Activated T-helper 1 cell treated with anti-CD3 and anti-CD28 coated beads, Interleukin-12 subunit alpha, Interleukin-12 subunit beta, Interleukin-2, Interleukin-4 antibody, amounts not matched to agents 30 ng/mL and 10 ng/mL and 1 ng/mL, durations not matched to agents 14 hours and 24 hours and 36 hours (primary cell): ENCODE data around the gene NEK3. TPM values are rescaled to one million over a fixed set of nuclear protein-coding genes. Genes with fewer than 3 reads are reported as not detected.
"Not testable (repeated sequence)": the region's sequence is repeated elsewhere in the genome, so short reads cannot be mapped to it uniquely, and the experiment has no call there.

Source experiments
- DNase-seq: peaks from one replicate; pipeline ENCODE4 v3.0.0; 2021; ENCODE audit warnings: low spot score
- H3K27ac Mint-ChIP-seq: one replicate; pipeline ENCODE4 v1.8.0; 2021; ENCODE audit warnings: mild to moderate bottlenecking, mixed read lengths
- H3K27me3 Mint-ChIP-seq: one replicate; pipeline ENCODE4 v1.8.0; 2022; ENCODE audit warnings: mild to moderate bottlenecking, moderate library complexity, mixed read lengths; ENCODE audit not compliant: insufficient read depth
- H3K36me3 Mint-ChIP-seq: one replicate; pipeline ENCODE4 v1.8.0; 2021; ENCODE audit warnings: low read depth, mixed read lengths
- H3K4me1 Mint-ChIP-seq: one replicate; pipeline ENCODE4 v1.8.0; 2021; ENCODE audit warnings: low read depth, mixed read lengths
- H3K4me3 Mint-ChIP-seq: one replicate; pipeline ENCODE4 v1.8.0; 2021; ENCODE audit warnings: mild to moderate bottlenecking, moderate library complexity, mixed read lengths
- H3K9me3 Mint-ChIP-seq: one replicate; pipeline ENCODE4 v1.8.0; 2021; ENCODE audit warnings: mixed read lengths
- intact Hi-C: fragments of 100-400 bp; cut with micrococcal nuclease; formaldehyde crosslinking; loops from one replicate; pipeline ENCODE4 v1.15.1; 2024
- total RNA-seq: library from RNA; stranded (reverse); gene quantifications from 2 replicates; pipeline ENCODE4 v1.2.3, GENCODE V29; 2022

NEK3 gene
- total RNA-seq, 1 donor from 2014 or later: 12.0 TPM

- H3K9me3 Mint-ChIP-seq, intact Hi-C loops, H3K27me3 Mint-ChIP-seq, DNase-seq: not testable (repeated sequence)
- H3K27ac Mint-ChIP-seq: peak overlapping the region; percentile 63
- peaks cover 22% of the 10 kb centered on the region for H3K36me3 Mint-ChIP-seq
- H3K4me3 Mint-ChIP-seq: peak overlapping the region; percentile 1
- peaks cover 22% of the 10 kb centered on the region for H3K4me1 Mint-ChIP-seq
These were observed 28.2 kb upstream of the NEK3 start for GRCh38 chr13:52187424-52188187.

GRCh38 chr13:52187029-52187423 is 27.6 kb upstream of the NEK3 start:
- DNase-seq: no peak
- Mint-ChIP-seq H3K27ac (no peak overlapping the region), H3K4me3 (no peak overlapping the region), H3K36me3 (peaks cover 22% of the 10 kb centered on the region), H3K4me1 (peaks cover 21% of the 10 kb centered on the region), H3K27me3 (no peaks in the 10 kb centered on the region), H3K9me3 (no peaks in the 10 kb centered on the region)
- intact Hi-C loops: no loop called here

GRCh38 chr13:52181316-52181954 is 22.0 kb upstream of the NEK3 start:
- H3K4me3 Mint-ChIP-seq, H3K9me3 Mint-ChIP-seq, H3K27ac Mint-ChIP-seq, H3K4me1 Mint-ChIP-seq, DNase-seq, intact Hi-C loops, H3K27me3 Mint-ChIP-seq: not testable (repeated sequence)
- H3K36me3 Mint-ChIP-seq: peaks cover 26% of the 10 kb centered on the region

- Mint-ChIP-seq H3K9me3 (no peaks in the 10 kb centered on the region), H3K4me3 (no peak overlapping the region), H3K4me1 (no peaks in the 10 kb centered on the region), H3K27me3 (no peaks in the 10 kb centered on the region), H3K27ac (no peak overlapping the region), H3K36me3 (peaks cover 26% of the 10 kb centered on the region)
- DNase-seq: no peak
- intact Hi-C loops: no loop called here
These were observed 20.5 kb upstream of the NEK3 start for GRCh38 chr13:52179925-52180324.

- H3K27ac Mint-ChIP-seq: no peak overlapping the region
- H3K36me3 Mint-ChIP-seq: peaks cover 19% of the 10 kb centered on the region
- no peaks in the 10 kb centered on the region for H3K27me3 Mint-ChIP-seq
- peaks cover 9% of the 10 kb centered on the region for H3K4me1 Mint-ChIP-seq
- DNase-seq: no peak
- no peak overlapping the region for H3K4me3 Mint-ChIP-seq
- intact Hi-C loops: no loop called here
- no peaks in the 10 kb centered on the region for H3K9me3 Mint-ChIP-seq
These were observed 17.9 kb upstream of the NEK3 start for GRCh38 chr13:52177276-52177675.

- H3K4me3 Mint-ChIP-seq, H3K27ac Mint-ChIP-seq: not testable (repeated sequence)
These were observed 14.6 kb upstream of the NEK3 start for GRCh38 chr13:52173970-52174369.

GRCh38 chr13:52173373-52173772 is 14.0 kb upstream of the NEK3 start:
- H3K36me3 Mint-ChIP-seq: peaks cover 16% of the 10 kb centered on the region
- H3K9me3 Mint-ChIP-seq: no peaks in the 10 kb centered on the region
- H3K27me3 Mint-ChIP-seq: no peaks in the 10 kb centered on the region
- no peak overlapping the region for H3K27ac Mint-ChIP-seq
- H3K4me3 Mint-ChIP-seq: no peak overlapping the region
- intact Hi-C loops: no loop called here
- H3K4me1 Mint-ChIP-seq: peaks cover 9% of the 10 kb centered on the region
- no peak for DNase-seq

More at GRCh38 chr13:52173970-52174369, 14.6 kb upstream of the NEK3 start:
- not testable (repeated sequence) for H3K4me1 Mint-ChIP-seq, DNase-seq, H3K27me3 Mint-ChIP-seq, H3K9me3 Mint-ChIP-seq
- intact Hi-C loops: loop anchor here (2.0 kb wide), 1 partner anchor 21 kb away; no protein-coding TSS in a partner anchor
- H3K36me3 Mint-ChIP-seq: peaks cover 16% of the 10 kb centered on the region

GRCh38 chr13:52171686-52172085 is 12.3 kb upstream of the NEK3 start:
- H3K4me1 Mint-ChIP-seq, DNase-seq, intact Hi-C loops, H3K9me3 Mint-ChIP-seq, H3K27me3 Mint-ChIP-seq, H3K27ac Mint-ChIP-seq, H3K4me3 Mint-ChIP-seq: not testable (repeated sequence)
- H3K36me3 Mint-ChIP-seq: peaks cover 15% of the 10 kb centered on the region

- DNase-seq, H3K4me3 Mint-ChIP-seq, H3K4me1 Mint-ChIP-seq, H3K27ac Mint-ChIP-seq, intact Hi-C loops, H3K9me3 Mint-ChIP-seq, H3K27me3 Mint-ChIP-seq: not testable (repeated sequence)
- peaks cover 18% of the 10 kb centered on the region for H3K36me3 Mint-ChIP-seq
These were observed 11.5 kb upstream of the NEK3 start for GRCh38 chr13:52170828-52171391.

GRCh38 chr13:52169839-52170238 is 10.4 kb upstream of the NEK3 start:
- intact Hi-C loops: no loop called here
- Mint-ChIP-seq H3K36me3 (peaks cover 15% of the 10 kb centered on the region), H3K4me3 (no peak overlapping the region), H3K4me1 (peaks cover 9% of the 10 kb centered on the region), H3K9me3 (no peaks in the 10 kb centered on the region), H3K27me3 (no peaks in the 10 kb centered on the region), H3K27ac (no peak overlapping the region)
- no peak for DNase-seq

- intact Hi-C loops: no loop called here
- peaks cover 19% of the 10 kb centered on the region for H3K4me1 Mint-ChIP-seq
- no peak for DNase-seq
- H3K9me3 Mint-ChIP-seq: no peaks in the 10 kb centered on the region
- peaks cover 6% of the 10 kb centered on the region for H3K36me3 Mint-ChIP-seq
- H3K27ac Mint-ChIP-seq: no peak overlapping the region
- no peaks in the 10 kb centered on the region for H3K27me3 Mint-ChIP-seq
- H3K4me3 Mint-ChIP-seq: no peak overlapping the region
These were observed 6.0 kb upstream of the NEK3 start for GRCh38 chr13:52165411-52165810.

GRCh38 chr13:52164989-52165388 is 5.6 kb upstream of the NEK3 start:
- H3K27ac Mint-ChIP-seq: no peak overlapping the region
- peaks cover 6% of the 10 kb centered on the region for H3K36me3 Mint-ChIP-seq
- peaks cover 21% of the 10 kb centered on the region for H3K4me1 Mint-ChIP-seq
- no peaks in the 10 kb centered on the region for H3K27me3 Mint-ChIP-seq
- no peaks in the 10 kb centered on the region for H3K9me3 Mint-ChIP-seq
- intact Hi-C loops: no loop called here
- DNase-seq: no peak
- no peak overlapping the region for H3K4me3 Mint-ChIP-seq

GRCh38 chr13:52163878-52164277 is 4.5 kb upstream of the NEK3 start:
- H3K36me3 Mint-ChIP-seq, H3K27ac Mint-ChIP-seq, H3K27me3 Mint-ChIP-seq, DNase-seq, H3K4me3 Mint-ChIP-seq, intact Hi-C loops, H3K9me3 Mint-ChIP-seq: not testable (repeated sequence)
- peaks cover 28% of the 10 kb centered on the region for H3K4me1 Mint-ChIP-seq
